ENCODE measurements around the gene TFIP11.

Gene TFIP11

DNA sequence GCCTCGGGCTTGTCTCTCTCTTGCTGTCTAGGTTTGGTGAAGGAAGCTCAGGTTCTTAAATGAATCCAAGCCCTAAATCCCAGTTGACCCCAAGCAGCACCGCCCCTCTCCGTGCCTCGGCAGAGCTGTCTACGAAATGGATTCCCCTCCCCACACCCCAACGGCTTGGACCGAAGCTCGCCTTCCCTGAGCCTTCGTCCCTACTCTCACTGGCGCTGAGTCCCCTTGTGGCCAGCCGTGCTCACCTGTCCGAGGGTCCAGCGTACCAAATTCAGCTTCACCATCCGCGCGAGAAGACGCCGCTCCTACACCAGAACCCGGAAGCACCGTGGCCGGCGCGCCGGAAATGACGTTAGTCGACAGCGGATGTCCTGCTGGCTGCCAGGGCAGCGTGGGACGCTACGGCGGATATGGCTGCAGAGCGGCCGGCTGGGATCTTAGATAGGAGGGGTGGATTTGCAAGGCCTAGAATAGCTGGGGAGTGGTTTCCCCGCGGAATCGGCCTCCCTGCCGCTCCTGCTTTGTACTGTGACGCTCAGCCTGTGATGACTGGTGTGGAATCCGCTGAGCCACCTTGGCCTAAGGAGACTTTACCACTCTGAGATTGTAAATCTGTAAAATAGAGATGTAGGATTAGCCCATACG lies at the start of gene TFIP11:
Gene TFIP11, minus strand, starts transcription at position 325 of the 645 bp plus-strand sequence. CDS start 2,201 bp downstream, outside the sequence.
- peak; percentile 86 for DNase-seq

DNA sequence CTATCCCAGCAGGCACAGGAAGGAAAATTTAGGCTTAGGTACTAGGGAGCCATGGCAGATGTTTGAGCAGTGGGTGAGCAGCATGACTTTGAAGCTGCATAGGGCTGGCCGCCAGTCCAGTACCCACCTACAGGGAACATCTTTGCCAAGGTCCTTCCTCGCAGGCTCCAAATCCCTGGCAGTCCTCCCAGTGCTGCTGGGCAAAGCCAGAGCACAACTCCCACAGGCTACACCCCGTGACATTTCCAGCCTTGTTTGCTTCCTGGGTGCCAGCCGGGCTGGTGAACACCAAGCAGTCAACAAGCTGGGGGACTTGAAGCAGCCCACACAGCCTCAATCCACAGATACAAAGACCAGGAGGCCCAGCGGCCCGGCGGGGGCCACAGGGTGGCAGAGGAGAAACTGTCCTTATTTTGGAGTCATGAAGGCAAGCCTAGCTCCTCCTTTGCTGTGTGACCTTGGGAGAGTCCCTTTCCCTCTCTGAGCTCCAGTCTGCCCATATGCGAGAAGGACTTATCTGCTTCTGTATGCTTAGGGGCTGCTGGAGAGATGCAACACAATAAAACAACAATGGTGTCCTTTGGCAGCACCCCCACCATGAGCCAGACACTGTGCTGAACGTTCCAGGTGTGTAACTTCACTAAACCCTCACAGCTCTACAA lies 49.6 kb upstream of the TFIP11 start:
- DNase-seq: no peak

DNA sequence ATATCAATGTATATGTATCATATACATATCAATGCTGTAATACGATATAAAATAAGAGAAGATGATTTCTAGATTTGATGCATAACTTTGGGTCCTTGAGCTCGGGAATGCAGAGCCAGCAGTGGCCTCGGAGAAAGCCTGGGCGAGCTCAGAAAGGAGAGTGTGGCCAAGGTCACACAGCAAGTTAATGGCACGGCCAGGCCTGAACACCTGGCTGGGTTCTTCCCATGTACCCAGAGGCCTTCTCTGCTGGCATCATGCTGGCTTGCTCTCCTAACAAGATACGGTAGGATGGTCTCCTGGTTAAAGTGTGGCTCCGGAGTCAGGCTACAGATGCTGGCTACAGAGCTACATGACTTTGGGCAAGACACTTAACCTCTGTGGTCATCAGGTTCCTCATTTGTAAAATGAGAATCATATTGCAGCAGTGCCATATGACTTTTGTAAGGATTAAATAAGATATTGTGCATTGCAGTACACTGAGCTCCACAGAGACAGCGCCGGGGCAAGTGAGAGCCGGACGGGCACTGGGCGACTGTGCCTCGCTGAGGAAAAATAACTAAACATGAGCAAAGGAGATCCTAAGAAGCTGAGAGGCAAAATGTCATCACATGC lies 47.8 kb upstream of the TFIP11 start:
- no peak for DNase-seq

DNA sequence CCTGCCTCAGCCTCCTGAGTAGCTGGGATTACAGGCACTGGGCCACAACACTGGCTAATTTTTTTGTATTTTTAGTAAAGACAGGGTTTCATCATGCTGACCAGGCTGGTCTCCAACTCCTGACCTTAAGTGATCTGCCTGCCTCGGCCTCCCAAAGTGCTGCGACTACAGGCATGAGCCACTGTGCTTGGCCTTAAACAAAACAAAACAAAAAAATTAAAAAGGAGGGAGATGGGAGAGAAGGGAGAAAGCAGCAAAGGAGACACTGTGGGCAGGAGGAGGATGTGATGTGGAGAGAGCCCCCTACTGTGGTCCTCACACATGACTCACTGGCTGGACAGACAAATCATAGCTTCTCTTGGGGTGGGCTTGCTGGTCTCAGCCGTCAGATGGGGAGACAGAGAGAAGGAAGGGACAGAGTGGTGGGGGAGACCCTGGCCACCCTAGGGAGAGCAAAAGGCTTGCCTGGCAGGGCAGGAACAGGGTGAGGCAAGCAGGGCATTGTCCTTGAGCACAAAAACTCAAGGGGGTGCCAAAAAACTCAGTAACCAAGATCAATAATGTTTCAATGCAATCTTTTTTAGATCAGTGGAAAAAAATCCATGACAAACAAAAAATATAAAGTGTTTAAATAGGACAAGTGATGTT lies 46.1 kb upstream of the TFIP11 start:
- DNase-seq: peak; percentile 22

DNA sequence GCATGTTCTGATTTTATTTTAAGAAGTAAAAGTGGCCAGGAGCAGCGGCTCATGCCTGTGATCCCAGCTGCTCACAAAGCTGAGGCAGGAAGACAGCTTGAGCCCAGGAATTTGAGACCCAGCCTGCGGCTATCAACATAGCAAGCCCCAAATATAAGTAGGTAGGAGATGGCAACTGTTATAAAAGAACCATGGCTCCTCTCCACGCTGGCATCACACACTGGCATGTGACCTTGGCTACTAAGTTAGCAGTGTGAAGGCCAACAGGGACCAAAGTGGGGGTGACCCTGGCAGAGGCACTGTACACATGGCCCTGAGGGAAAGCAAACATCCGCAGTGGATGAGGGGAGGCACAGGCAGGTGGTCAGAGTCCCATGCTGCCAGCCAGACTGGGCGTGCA lies 44.6 kb upstream of the TFIP11 start:
- DNase-seq: no peak

DNA sequence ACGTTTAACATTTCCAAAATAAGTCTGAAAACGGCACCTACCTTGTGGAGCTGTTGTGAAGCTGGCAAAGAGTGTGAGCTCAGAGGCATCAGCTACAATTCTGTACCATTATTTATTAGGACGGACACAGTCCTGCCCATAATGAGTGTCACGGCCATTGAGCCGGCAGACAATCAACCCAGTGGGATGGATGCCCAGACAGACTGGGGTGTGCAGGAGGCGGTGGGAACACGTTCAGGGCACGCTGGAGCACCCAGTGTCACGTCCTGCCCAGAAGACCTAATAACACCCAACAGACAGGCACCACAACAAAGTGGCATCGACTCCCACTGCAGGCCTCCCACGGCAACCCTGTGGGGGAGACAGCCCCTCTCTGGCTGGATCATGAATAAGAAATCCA lies 43.2 kb upstream of the TFIP11 start:
- DNase-seq: no peak

DNA sequence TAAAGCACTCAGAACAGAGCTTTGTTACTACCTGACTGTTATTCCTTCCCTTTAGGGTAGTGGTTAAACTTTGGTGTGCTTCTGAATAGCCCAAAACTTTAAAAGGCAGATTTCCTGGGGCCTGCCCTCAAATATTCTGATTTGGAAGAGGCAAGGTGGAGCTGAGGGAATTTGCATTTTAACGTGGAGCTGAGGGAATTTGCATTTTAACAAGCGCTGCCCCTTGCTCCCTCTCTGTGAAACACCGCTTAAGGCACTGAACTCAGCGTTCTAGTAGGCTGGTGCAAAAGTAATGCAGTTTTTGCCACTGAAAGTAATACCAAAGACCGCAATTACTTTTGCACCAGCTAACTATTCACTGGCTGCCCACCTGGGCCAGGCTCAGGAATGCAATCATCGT lies 42.7 kb upstream of the TFIP11 start:
- DNase-seq: no peak

DNA sequence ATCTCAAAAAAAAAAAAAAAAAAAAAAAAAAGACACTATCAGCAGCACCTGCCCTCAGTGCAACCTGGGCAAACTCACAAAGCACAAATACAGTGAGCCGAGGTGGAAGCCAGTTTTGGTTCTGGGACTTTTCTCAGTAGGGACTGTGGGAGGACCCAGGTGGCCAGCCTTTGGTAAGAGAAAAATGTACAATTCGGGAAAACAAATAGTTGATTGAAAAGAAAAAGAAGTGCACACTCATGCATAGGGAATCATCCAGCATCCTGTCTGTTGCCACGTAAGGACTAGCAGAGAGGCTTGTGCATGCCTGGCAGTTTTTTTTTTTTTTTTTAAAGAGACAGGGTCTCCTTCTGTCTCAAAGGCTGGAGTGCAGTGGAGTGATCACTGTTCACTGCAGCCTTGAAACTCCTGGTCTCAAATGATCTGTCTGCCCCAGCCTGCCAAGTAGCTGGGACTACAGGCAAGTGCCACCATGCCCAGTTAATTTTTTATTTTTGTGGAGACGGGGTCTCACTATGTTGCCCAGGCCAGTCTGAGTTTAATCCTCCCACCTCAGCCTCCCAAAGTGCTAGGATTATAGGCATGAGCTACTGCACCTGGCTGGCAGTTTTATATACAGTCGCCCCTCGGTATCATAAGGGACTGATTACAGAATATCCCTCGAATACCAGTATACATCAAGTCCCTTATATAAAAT lies 40.9 kb upstream of the TFIP11 start:
- peak; percentile 91 for DNase-seq

DNA sequence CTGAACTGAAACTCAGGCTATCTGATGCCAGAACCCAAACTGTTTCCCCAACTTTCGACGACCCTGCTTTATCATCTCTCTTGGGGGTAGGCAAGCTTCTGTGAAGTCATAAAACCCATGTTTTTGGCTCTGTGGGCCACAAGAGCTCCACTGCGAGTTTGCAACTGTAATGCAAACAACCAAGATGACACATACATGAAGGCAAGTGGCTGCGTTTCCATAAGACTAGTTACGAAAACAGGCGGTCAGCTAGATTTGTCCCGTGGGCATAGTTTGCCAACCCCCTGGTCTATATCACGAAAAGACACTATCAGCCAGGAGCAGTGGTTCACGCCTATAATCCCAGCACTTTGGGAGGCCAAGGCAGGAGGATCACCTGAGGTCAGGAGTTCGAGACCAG lies 40.2 kb upstream of the TFIP11 start:
- DNase-seq: peak; percentile 60

DNA sequence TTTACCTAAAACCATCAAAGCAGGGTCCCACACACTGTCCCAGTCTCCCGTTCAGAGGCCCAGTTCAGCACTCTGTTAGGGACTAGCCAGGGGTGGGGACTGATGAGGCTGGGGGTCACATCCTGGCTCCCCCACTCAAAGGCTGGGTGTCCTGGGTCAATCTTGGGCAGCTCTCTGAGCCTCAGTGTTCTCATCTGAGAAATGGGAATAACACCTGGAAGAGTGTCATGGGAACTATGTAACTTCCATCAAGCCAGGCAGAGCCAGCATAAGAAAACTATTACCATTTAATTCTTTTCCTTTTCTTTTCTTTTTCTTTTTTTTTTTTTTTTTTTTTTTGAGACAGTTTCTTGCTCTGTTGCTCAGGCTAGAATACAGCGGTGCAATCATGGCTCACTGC lies 39.3 kb upstream of the TFIP11 start:
- no peak for DNase-seq

DNA sequence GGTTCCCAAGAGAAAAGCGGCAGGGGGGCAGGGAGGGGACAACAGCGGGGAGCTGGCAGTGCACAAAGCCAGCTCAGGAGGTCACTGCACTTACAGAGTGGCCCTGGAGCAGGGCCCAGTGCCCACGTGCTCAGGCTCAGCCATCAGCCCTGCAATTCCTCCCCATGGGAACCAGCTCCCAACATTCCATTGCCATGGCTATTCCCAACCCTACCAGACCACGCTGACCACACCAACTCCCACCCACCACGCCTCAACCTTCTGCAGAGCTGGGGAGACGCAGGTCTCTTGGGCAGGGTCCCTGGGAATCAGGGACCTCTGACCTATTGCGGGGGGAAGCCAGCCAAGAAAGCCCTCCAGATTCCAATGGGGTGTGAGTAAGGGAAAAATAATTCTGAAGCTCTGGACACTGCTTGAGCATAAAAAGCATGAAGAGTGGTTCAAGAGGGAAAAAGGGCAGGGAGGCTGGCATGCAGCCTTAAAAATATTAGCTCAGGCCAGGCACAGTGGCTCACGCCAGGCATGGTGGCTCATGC lies 38.3 kb upstream of the TFIP11 start:
- peak; percentile 79 for DNase-seq

DNA sequence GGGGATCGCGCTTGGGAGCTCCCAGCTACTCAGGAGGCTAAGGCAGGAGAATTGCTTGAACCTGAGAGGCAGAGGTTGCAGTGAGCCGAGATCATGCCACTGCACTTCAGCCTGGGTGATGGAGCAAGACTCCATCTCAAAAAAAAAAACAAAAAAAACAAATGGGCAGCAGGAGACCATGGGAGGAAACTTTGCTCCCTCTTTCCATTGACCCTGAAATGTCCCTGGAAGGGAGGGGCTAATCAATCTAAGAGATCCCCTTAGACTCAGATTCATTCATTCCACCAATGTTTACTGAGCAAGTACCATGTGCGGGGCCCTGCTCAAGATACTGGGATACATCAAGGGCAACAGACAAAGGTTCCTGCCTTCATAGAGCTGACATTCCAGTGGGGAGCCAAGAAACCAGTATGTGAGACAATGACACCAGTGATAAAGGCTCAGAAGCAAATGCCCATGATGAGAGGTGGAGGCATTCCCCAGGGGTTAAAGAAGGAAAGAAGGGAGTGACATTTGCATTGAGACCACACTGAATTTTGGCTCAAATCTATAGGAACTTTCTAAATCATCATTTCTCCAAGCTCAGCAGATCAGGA lies 37.7 kb upstream of the TFIP11 start:
- DNase-seq: no peak

DNA sequence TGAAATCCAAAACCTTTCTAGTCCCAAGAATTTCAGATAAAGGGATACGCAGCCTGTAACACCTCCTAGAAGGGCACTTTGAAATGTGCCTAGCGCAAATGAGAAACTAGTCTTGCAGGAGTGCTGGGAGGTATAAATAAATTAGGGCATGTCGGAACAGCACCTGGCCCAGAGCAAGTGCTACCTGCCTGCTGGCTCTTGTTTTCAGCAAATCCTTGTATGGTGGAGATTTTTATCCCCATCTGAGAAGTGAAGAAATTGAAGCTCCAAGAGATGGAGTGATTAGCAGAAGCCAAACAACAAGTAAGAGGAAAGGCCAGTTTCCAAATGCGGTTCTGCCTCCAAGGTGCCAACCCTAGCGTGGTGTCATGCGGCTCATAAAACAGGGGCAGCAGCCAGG lies 36.7 kb upstream of the TFIP11 start:
- DNase-seq: no peak

DNA sequence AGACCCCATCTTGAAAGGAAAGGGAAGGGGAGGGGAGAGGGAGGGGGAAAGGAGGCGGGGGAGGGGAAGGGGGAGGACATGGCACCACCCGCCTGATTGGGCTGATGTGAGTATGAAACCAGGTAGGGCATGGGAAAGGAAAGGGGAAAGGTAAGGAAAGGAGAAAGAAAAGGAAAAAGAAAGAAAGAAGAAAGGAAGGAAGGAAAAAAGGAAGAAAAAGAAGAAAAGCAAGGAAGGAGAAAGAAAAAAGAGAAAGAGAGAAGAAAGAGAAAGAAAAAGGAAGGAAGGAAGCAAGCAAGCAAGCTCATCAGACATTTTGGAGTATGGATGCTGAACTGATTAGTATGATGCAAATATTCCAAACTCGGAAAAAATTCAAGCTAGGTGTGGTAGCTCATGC lies 36.0 kb upstream of the TFIP11 start:
- no peak for DNase-seq

DNA sequence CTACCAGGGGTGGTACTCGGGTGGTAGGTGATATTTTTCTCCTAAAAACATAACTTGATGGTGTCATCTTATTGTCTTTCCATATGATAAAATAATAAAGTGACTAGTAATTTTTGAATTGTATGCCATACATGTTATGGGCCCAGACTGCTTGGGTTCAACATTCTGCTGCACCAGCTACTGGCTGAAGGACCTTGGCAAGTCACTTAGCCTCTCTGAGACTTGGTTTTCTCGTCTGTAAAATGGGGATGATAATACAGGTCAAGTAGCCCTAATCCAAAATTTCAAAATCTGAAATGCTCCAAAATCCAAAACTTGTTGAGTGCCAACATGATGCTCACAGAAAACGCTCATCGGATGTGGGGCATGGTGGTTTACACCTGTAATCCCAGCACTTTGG lies 35.6 kb upstream of the TFIP11 start:
- no peak for DNase-seq

DNA sequence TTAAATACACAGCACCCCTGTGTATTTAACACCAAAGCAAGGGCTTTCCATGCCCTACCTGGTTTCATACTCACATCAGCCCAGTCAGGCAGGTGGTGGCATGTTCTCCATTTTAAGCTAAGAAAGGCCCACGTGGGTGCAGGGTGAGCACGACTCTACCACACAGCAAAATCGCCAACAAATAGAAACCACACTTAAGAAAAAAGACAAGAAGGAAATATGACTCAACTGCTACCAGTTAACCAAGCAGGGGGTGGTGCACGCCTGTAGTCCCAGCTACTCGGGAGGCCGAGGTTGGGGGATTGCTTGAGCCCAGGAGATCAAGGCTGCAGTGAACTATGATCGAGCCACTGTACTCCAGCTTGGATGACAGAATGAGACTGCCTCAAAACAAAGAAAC lies 35.2 kb upstream of the TFIP11 start:
- no peak for DNase-seq

DNA sequence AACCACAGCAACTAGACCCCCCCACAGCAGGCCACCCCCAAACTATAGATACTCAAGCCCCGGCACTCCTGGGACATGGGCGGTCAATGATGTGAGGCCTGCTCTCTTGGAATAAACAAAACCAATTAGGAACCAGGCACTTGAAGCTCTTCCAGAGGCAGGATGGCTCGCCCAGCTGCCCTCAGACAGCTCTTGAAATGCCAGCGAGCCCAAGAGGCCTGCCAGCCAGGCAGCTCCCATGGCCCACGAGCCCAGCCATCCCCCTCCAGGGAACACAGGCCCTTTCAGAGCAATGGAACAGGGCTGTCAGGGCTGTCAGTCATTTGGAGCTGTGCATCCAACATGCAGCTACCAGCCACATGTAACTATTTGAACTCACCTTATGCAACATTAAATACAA lies 34.0 kb upstream of the TFIP11 start:
- DNase-seq: no peak

DNA sequence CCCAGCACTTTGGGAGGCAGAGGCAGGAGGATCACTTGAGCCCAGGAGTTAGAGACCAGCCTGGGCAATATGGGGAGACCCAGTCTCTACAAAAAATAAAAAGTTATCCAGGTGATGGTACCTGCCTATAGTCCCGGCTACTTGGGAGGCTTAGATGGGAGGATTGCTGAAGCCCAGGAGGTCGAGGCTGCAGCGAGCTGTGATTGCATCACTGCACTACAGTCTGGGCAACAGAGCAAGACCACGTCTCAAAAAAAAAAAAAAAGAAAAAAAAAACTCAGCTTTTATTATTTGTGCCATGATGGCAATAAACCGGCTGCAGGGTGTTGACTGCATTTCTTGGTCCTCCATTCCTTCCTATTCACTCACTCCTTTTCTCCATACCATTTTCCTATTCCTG lies 33.6 kb upstream of the TFIP11 start:
- no peak for DNase-seq

DNA sequence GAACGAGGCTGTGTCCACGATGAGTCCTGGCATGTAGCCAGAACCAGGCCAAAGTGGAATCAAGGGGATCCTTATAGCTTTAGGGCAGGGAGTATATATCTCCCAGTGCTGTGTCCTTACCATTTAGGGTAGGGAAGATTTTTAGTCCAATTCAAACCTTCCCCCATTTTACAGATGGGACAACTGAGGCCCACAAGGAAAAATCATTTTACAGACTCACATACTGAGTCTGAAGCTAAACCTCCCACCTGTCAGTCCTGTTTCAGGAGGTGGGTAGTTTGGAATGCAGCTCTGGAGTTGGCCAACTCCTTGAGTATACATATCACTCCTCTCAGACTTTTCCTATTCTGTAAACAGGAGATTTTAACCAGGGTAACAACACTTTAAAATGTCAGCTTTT lies 33.1 kb upstream of the TFIP11 start:
- no peak for DNase-seq

DNA sequence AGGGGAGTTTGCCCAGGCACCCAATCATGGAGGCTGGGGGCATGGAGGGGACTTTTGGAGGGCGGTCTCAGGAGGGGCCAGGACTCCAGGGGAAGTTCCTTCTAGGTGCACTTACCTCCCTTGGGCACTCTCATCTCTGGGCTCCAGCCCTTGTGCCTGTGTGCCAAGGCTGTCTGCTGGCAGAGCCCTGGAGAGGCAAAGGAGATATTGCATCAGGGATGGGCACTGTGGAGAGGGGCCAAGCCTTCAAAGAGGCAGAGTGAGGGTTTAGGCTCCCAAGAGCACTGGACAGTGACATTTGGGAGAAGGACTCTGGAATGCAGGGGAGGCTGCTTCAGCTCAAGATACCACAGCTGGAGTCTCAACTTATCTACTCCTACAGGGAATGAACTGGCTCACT lies 32.2 kb upstream of the TFIP11 start:
- no peak for DNase-seq

DNA sequence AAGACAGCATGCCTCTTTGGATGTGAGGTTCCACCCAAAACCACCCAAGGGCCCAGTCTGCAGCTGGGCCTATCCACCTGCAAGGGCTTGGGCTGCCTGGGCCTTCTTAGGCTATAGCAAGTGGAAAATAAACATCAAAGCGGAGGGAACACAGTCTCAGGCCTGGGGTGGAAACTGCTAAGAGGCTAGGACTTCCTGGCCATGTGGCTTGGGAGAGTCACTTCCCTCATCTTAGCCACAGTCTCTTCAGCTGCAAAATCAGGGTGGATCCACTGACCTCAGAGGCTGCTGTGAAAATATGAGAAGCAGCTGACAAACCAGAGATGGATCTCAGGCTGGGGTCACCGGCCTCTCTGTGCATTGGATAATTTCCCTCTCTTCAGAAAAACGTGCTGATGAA lies 30.6 kb upstream of the TFIP11 start:
- DNase-seq: no peak

DNA sequence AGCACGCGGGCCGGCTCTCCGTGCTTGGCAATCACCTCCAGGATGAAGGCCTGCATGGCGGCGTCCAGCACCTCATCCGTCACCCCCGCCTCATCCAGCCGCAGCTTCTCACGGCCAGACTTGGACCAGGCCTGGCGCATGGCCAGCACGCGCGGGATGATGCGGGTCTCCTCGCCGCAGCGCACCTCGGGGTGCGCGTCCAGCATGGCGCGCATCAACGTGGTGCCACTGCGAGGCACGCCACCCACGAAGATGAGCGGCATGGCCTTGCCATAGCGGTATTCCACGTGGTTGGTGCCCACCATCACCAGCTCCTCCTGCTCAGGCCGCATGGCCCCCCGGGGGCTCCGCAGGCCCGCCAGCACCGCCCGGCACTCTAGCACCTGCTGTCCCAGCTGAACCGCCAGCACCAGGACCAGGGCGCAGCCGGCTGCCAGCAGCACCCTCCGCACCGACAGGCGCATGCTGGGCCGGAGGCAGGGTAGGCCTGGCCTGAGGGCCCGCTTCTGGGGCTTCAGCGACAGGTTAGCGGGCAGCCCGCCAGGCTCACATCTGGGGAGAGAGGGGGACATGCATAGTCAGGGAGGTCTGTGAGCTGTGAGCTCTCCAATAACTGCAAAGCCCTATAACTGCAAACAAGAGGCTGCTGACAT lies 29.0 kb upstream of the TFIP11 start:
- no peak for DNase-seq
